ENCODE data around the gene LPO.

Gene LPO

GRCh38 chr17:58294034-58294433 is 55.6 kb downstream of the LPO start:
- ATAC-seq: no peak
- TF ChIP-seq ZFP30 (CRISPR knock-in tag; IDR thresholded peaks at IDR 0.05): no peak
- TF ChIP-seq ARNTL (CRISPR knock-in tag; IDR thresholded peaks at IDR 0.05; ENCODE audit: borderline replicate concordance, low read depth): no peak
- TF ChIP-seq GLIS3 (CRISPR knock-in tag; IDR thresholded peaks at IDR 0.05): no peak
- TF ChIP-seq ZFP3 (CRISPR knock-in tag; IDR thresholded peaks at IDR 0.05): no peak
- no peak for TF ChIP-seq PPARA (CRISPR knock-in tag; IDR thresholded peaks at IDR 0.05; ENCODE audit: borderline replicate concordance)
- no peak for TF ChIP-seq CSDC2 (CRISPR knock-in tag; IDR thresholded peaks at IDR 0.05)
- no peak for TF ChIP-seq ZNF70 (CRISPR knock-in tag; IDR thresholded peaks at IDR 0.05)

- ATAC-seq: no peak
- TF ChIP-seq ZC3H10 (CRISPR knock-in tag; IDR thresholded peaks at IDR 0.05): no peak
- TF ChIP-seq PPARA (CRISPR knock-in tag; IDR thresholded peaks at IDR 0.05; ENCODE audit: borderline replicate concordance): no peak
Observed at GRCh38 chr17:58300336-58300735, 62.0 kb downstream of the LPO start.

- TF ChIP-seq ZC3H10 (CRISPR knock-in tag; IDR thresholded peaks at IDR 0.05) (no peak), RARB (CRISPR knock-in tag; IDR thresholded peaks at IDR 0.05) (no peak), ESRRG (CRISPR knock-in tag; IDR thresholded peaks at IDR 0.05) (no peak), CSDC2 (CRISPR knock-in tag; IDR thresholded peaks at IDR 0.05) (no peak)
- no peak for ATAC-seq
Observed at GRCh38 chr17:58301504-58302150, 63.2 kb downstream of the LPO start.

GRCh38 chr17:58302171-58302918 is 64.0 kb downstream of the LPO start:
- TF ChIP-seq ESRRG (CRISPR knock-in tag; IDR thresholded peaks at IDR 0.05): no peak
- no peak for ATAC-seq

GRCh38 chr17:58302919-58303585 is 64.7 kb downstream of the LPO start:
- TF ChIP-seq CSRNP3 (CRISPR knock-in tag; IDR thresholded peaks at IDR 0.05): no peak
- TF ChIP-seq POU6F1 (CRISPR knock-in tag; IDR thresholded peaks at IDR 0.05; ENCODE audit: borderline replicate concordance, low read depth): no peak
- TF ChIP-seq ISL1 (CRISPR knock-in tag; IDR thresholded peaks at IDR 0.05): no peak
- TF ChIP-seq ZC3H10 (CRISPR knock-in tag; IDR thresholded peaks at IDR 0.05): no peak
- ATAC-seq: no peak

GRCh38 chr17:58303971-58304749 is 65.8 kb downstream of the LPO start:
- no peak for TF ChIP-seq CSDC2 (CRISPR knock-in tag; IDR thresholded peaks at IDR 0.05)
- TF ChIP-seq ARNTL (CRISPR knock-in tag; IDR thresholded peaks at IDR 0.05; ENCODE audit: borderline replicate concordance, low read depth): no peak
- no peak for TF ChIP-seq RARB (CRISPR knock-in tag; IDR thresholded peaks at IDR 0.05)
- no peak for TF ChIP-seq CREB5 (CRISPR knock-in tag; IDR thresholded peaks at IDR 0.05; ENCODE audit: low read depth)
- TF ChIP-seq ZNF70 (CRISPR knock-in tag; IDR thresholded peaks at IDR 0.05): no peak
- no peak for TF ChIP-seq ISL1 (CRISPR knock-in tag; IDR thresholded peaks at IDR 0.05)
- no peak for TF ChIP-seq ZNF565 (CRISPR knock-in tag; conservative IDR thresholded peaks at IDR 0.05; ENCODE audit: low read depth)
- no peak for TF ChIP-seq ZNF8 (CRISPR knock-in tag; IDR thresholded peaks at IDR 0.05)
- TF ChIP-seq TSHZ2 (CRISPR knock-in tag; IDR thresholded peaks at IDR 0.05): no peak
- no peak for TF ChIP-seq SNAI2 (CRISPR knock-in tag; IDR thresholded peaks at IDR 0.05)
- no peak for TF ChIP-seq GLIS3 (CRISPR knock-in tag; IDR thresholded peaks at IDR 0.05)
- TF ChIP-seq OSR1 (CRISPR knock-in tag; IDR thresholded peaks at IDR 0.05): no peak
- no peak; the same call in 1 of the 2 replicates for TF ChIP-seq PPARA (CRISPR knock-in tag; IDR thresholded peaks at IDR 0.05; ENCODE audit: borderline replicate concordance)
- TF ChIP-seq POU6F1 (CRISPR knock-in tag; IDR thresholded peaks at IDR 0.05; ENCODE audit: borderline replicate concordance, low read depth): no peak
- TF ChIP-seq TOX (CRISPR knock-in tag; IDR thresholded peaks at IDR 0.05; ENCODE audit: borderline replicate concordance): no peak
- no peak for TF ChIP-seq ESRRG (CRISPR knock-in tag; IDR thresholded peaks at IDR 0.05)
- peak; percentile 89 for ATAC-seq
